NCI-H82 treated with DMSO at 0.1 percent for 48 hours (cell line): ENCODE data around the gene RAB39B.
"Not testable (repeated sequence)": the region's sequence is repeated elsewhere in the genome, so short reads cannot be mapped to it uniquely, and the experiment has no call there.

Source experiments
- DNase-seq: peaks from one replicate; lab custom pipeline; 2025; ENCODE audit not compliant: unreplicated experiment; lab: John Stamatoyannopoulos, UW

RAB39B gene, protein sequence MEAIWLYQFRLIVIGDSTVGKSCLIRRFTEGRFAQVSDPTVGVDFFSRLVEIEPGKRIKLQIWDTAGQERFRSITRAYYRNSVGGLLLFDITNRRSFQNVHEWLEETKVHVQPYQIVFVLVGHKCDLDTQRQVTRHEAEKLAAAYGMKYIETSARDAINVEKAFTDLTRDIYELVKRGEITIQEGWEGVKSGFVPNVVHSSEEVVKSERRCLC

GRCh38 chrX:155263854-155264628 is at the start of gene RAB39B:
Gene RAB39B (minus strand): TSS chrX:155264491. CDS start chrX:155264288, 203 bp downstream.
- DNase-seq = peak; percentile 39

DNA sequence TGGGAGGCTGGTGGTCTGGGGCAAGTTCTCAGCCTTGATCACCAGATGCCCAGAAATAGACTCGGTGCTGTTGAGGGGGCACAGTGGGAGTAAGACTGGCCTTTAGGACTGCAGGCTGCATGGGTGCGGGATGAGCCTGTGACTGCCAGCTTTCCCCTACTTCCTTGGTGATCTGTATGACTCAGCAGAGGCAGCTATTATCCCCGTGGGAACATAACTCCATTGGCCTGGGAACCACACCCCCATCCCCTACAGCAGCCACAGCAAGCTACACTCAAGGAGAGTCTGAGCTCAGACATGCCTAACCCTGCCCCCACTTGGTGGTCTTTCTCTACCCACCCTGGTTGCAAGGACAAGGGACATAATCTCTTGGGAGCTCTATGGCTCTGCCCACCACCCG is 49.5 kb upstream of the RAB39B start:
- DNase-seq = no peak

- DNase-seq = no peak
These were observed 29.5 kb upstream of the RAB39B start for GRCh38 chrX:155293771-155294170.

DNA sequence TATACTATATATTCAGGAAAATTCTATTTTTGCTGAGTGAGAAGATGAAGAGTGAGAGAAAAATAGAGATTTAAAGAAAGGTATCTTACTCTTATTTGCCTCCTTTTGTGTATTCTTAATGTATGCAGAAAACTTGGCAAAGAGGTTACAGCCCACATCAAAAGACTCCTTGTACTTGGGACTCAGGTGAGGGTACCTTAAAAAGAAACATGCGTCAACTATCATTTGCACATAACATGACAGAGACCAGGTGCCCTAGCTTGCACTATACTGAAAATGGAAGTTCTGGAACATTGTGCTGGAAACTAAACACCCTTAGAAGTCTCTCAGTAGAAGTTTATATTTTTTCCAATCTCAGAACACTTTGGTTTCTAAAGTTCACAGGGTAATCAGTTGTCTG is 15.6 kb upstream of the RAB39B start:
- no peak for DNase-seq

DNA sequence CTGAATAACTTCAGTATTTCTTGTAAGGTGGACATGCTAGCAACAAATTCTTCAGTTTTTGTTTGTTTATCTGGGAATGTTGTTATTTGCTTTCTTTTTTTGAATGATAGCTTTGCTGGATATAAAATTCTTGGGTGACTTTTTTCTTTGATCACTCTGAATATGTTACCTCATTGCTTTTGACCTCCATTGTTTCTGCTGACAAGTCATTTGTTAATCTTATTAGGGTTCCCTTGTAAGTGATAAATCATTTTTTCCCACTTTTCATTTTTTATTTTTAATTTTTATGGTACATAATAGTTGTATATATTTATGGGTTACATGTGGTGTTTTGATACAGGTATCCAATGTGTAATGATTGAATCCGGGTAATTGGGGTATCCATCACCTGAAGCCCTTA is 6.7 kb upstream of the RAB39B start:
- no peak for DNase-seq

- not testable (repeated sequence) for DNase-seq
These were observed 3.7 kb upstream of the RAB39B start for GRCh38 chrX:155267995-155268394.

DNA sequence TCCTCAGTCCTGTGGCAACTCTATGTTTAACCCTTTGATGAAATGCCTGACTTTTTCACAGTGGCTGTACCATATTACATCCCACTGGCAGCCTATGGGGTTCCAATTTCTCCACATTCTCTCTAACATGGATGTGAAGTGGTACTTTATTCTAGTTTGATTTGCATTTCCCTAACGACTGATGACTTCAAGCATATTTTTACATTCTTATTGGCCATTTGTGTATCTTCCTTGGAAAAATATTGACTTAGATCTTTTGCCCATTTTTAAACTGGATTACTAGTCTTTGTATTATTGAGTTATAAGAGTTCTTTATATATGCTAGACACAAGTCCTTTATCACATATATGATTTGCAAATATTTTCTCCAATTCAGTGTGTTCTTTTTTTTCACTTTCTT is 2.1 kb upstream of the RAB39B start:
- no peak for DNase-seq

GRCh38 chrX:155262970-155263754 is 1.1 kb downstream of the RAB39B start:
- no peak for DNase-seq

DNA sequence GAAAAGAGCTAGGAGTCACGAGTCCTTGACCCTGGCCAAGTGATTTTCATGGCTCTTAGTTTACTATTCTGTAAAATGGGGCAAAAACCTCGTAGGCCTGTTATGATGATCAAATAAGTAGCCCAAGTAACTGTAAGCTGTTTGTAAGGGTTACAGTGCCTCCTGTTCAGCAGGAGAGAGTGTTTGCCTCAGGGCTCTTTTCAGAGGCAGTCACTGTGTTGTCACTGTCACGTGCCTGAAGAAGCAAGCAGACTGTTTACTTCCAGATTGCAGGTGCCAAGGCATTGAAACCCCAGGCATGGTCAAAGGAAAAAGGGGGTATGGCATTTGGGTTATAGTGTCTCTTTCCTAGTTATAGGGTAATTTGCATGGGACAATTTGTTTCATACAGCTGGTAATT is 4.5 kb downstream of the RAB39B start:
- no peak for DNase-seq

DNA sequence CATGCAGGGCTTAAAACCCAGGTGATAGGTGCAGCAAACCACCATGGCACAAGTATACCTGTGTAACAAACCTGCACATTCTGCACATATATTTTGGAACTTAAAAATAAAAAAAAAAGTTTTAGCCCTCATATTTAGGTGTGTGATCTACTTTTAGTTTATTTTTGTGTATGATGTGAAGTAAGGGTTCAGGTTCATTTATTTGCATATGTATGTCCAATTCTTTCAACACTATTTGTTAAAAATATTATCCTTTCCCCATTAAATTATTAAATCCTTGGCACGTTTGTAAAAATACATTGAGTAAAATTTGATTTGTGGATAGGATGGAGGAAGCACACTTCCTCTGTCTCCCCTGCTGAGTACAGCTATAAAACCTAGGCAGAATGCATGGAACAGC is 12.9 kb downstream of the RAB39B start:
- DNase-seq = no peak

GRCh38 chrX:155247497-155247896 is 16.8 kb downstream of the RAB39B start:
- no peak for DNase-seq

DNA sequence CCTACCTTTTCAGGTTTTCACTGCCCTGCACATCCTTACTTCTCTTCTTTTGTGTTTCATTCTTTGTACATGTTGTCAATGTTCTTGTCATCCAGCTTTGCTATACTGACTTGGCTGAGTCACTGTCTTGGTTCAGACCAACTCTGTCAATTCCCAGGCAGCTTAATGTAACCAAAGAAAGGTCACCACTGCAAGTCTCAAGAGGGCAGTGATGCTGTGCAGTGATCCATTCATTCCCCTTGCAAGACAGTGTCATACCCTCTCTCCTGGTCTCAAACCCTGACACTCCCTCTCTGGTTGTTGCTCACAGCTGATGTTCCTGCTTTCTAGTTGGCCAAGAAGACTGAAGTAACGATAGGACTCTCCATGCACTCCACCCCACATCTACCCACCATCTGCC is 17.5 kb downstream of the RAB39B start:
- DNase-seq = no peak

DNA sequence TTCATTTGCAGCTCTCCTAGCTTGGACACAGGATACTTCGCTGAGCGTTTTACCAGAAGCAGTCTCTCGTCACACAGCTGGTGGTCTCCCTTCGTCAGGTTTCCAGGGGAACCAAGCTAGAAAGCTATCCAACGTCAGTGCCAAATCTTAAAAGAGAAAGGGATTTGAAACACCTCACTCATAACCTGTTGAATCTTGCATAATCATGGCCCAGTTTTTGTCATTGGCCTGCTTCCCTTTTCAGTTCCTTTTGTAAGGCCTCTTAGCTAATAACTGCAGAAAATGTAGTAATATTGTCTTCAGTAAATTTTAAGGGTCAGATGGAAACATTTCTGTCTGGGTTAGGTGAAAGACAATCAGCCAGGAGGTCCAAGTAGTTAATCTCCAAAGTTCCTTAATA is 22.0 kb downstream of the RAB39B start:
- no peak for DNase-seq

DNA sequence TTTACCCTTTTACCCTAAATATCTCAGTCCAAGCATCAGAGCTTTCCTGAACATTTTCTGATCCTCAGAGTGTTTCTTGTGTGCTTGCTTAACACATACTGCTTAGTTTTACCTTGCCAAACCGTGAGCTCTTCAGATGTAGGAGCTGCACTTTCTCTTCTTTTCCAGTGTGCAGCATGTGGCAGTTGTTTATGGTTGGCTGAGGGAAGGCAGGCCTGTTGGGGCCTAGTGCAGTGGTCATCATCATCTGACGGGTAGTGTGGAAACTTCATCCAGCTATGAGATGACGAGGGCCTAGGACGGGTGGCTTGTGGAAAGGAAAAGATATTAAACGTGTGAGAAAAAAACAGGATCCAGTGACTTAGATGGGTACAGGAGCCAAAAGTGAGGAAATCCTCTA is 26.6 kb downstream of the RAB39B start:
- no peak for DNase-seq

DNA sequence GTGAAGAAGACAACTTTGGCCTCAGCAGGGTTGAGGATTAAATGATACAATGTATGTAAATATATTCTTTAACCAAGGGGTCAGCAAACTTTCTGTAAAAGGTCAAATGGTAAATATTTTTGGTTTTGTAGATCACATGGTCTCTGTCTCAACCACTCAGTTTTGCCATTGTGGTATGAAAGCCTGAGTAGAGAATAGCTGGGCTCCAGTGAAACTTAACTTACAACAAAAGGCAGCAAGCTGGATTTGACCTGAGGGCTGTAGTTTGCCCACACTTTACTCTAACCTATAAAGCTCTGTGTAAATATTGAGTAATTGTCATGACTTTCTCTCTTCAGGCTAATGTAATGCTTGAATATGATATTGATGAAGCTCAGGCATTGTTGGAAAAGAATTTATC is 28.4 kb downstream of the RAB39B start:
- no peak for DNase-seq

DNA sequence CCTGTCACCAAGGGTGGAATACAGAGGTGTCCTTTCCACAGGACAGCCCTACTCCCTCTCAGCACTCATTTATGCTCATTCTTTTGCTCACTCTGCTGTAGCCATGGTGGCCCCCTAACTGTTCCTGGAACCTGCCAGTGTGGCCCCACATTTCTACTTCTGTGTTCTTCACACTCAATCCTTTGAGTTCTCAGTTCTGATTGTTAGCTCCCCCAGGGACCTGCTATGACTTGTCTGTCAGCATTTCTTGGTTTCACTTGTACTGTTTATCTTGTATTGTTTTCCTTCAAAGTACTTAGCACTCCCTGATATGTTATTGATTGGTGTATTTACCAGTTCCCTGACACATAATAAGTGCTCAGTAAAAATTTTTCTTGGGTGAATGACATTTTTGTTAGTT is 33.1 kb downstream of the RAB39B start:
- no peak for DNase-seq

DNA sequence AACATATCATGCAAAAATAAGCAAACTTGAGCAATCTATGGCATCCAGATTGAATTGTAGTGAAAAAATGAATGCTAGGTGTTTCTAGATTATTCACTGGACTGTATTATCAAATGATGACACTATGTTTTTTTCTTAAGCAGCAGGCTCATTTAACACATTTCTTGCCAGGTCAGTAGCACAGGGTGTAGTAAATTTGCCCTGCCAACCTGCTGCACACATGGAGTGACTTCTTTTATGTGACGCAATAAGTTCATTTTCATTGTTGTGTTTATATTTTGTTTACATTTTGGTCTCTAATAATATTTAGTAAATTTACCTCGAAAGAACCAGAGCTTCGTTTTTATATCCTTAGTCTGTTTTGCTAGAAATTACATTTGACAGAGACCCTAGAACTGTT is 38.5 kb downstream of the RAB39B start:
- DNase-seq = no peak

- not testable (repeated sequence) for DNase-seq
These were observed 40.5 kb downstream of the RAB39B start for GRCh38 chrX:155223746-155224145.

- no peak for DNase-seq
These were observed 42.9 kb downstream of the RAB39B start for GRCh38 chrX:155221351-155221750.

DNA sequence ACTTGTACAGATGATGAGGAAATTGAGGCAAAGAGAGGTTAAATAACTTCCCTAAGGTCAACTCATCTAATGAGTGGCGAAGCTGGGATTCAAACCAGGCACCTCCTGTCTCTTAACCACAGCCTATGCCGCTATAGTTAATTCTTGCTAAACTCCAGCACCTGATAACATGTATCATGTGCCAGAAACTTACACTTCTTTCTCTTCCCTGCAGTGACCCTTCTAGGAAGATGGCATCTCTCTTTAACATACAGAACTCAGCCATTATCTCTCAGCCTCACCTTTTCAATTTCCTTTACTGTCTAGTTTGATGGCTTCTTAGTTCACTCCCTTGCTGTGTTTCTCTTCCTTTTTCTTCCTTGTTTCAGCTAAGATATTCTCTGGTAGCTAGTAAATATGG is 45.5 kb downstream of the RAB39B start:
- no peak for DNase-seq

DNA sequence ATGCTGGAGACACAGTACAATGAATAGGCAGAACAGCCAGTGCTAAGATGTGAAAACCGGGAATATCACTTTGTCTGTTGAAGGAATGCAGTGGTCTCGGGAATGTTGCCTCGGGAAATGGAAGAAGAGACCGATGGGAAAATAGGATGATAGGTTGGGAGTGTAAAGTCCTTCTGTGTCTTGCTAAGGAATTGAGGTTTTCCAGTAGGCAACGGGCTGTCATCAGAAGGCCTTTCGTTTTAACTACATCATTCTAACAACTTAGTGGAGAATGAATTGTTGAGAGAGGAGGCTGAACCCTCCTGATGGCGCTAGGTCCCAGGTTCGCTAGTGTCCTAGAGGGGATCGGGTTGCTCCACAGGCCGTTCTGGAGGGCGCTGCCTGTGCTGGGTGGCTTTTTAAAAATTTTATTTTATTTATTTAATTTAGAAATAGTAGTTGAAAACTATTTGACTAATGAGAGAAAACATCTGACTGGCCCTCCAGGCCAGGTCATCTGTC is 47.3 kb downstream of the RAB39B start:
- no peak for DNase-seq
